Mesothelial cell of epicardium (in vitro differentiated cells): ENCODE measurements around the gene PTX4. TPM values are rescaled to one million over a fixed set of nuclear protein-coding genes. Genes with fewer than 3 reads are reported as not detected.

Source experiments
- DNase-seq, 2 experiments: peaks; one replicate each; pipeline ENCODE4 v3.0.0; 2021; ENCODE audit warnings: low spot score in 2 of 2; ENCODE audit not compliant: unreplicated experiment in 2 of 2
- H3K27ac Mint-ChIP-seq: 2 replicates; pipeline ENCODE4 v1.8.0; 2021; ENCODE audit warnings: mixed read lengths
- H3K27me3 Mint-ChIP-seq: 2 replicates; pipeline ENCODE4 v1.8.0; 2021; ENCODE audit warnings: low read depth, mixed read lengths
- H3K36me3 Mint-ChIP-seq: 2 replicates; pipeline ENCODE4 v1.8.0; 2021; ENCODE audit warnings: mixed read lengths
- H3K4me1 Mint-ChIP-seq: 2 replicates; pipeline ENCODE4 v1.8.0; 2021; ENCODE audit warnings: mixed read lengths
- H3K4me3 Mint-ChIP-seq: 2 replicates; pipeline ENCODE4 v1.8.0; 2021; ENCODE audit warnings: mild to moderate bottlenecking, moderate library complexity, mixed read lengths
- H3K9me3 Mint-ChIP-seq: 2 replicates; pipeline ENCODE4 v1.8.0; 2021; ENCODE audit warnings: mixed read lengths
- CTCF ChIP-seq: fragments of 200-600 bp; sonication (generic); IDR thresholded peaks from one replicate; pipeline ENCODE4 v1.5.0; 2021; ENCODE audit warnings: antibody characterized with exemption; ENCODE audit not compliant: unreplicated experiment
- total RNA-seq: library from RNA; stranded (reverse); gene quantifications from 3 replicates; pipeline ENCODE4 v1.2.1, GENCODE V29; 2021

The PTX4 gene
- total RNA-seq, 1 donor from 2014 or later = not detected

- Mint-ChIP-seq H3K9me3 (no peaks in the 10 kb centered on the region), H3K27ac (no peak overlapping the region), H3K4me1 (peaks cover 13% of the 10 kb centered on the region), H3K4me3 (peak overlapping the region; percentile 26), H3K27me3 (no peaks in the 10 kb centered on the region), H3K36me3 (peaks cover 2% of the 10 kb centered on the region)
- no peak for TF ChIP-seq CTCF
- DNase-seq = no peak
These were observed 7.1 kb upstream of the PTX4 start for GRCh38 chr16:1495889-1496262.

- peak overlapping the region; percentile 46 for H3K4me3 Mint-ChIP-seq
- TF ChIP-seq CTCF = no peak
- no peak for DNase-seq
These were observed 6.6 kb upstream of the PTX4 start for GRCh38 chr16:1495211-1495888.

GRCh38 chr16:1494711-1495110 lies 6.0 kb upstream of the PTX4 start:
- H3K36me3 Mint-ChIP-seq = peaks cover 2% of the 10 kb centered on the region
- TF ChIP-seq CTCF = no peak
- H3K27ac Mint-ChIP-seq = no peak overlapping the region
- no peaks in the 10 kb centered on the region for H3K27me3 Mint-ChIP-seq
- no peak for DNase-seq
- peaks cover 13% of the 10 kb centered on the region for H3K4me1 Mint-ChIP-seq
- no peaks in the 10 kb centered on the region for H3K9me3 Mint-ChIP-seq
- peak overlapping the region; percentile 85 for H3K4me3 Mint-ChIP-seq

More at GRCh38 chr16:1495211-1495888, 6.6 kb upstream of the PTX4 start:
- H3K4me1 Mint-ChIP-seq = peaks cover 13% of the 10 kb centered on the region
- no peaks in the 10 kb centered on the region for H3K27me3 Mint-ChIP-seq
- H3K36me3 Mint-ChIP-seq = peaks cover 2% of the 10 kb centered on the region
- H3K9me3 Mint-ChIP-seq = no peaks in the 10 kb centered on the region
- H3K27ac Mint-ChIP-seq = no peak overlapping the region

GRCh38 chr16:1494129-1494640 lies 5.4 kb upstream of the PTX4 start:
- DNase-seq = peak in 1 of 2 experiments; percentile 52
- peak overlapping the region; percentile 43 for H3K27ac Mint-ChIP-seq
- H3K27me3 Mint-ChIP-seq = no peaks in the 10 kb centered on the region
- H3K4me1 Mint-ChIP-seq = peaks cover 13% of the 10 kb centered on the region
- peak; percentile 11 for TF ChIP-seq CTCF
- H3K36me3 Mint-ChIP-seq = peaks cover 2% of the 10 kb centered on the region
- no peaks in the 10 kb centered on the region for H3K9me3 Mint-ChIP-seq
- peak overlapping the region; percentile 85 for H3K4me3 Mint-ChIP-seq

GRCh38 chr16:1493746-1494094 lies 5.0 kb upstream of the PTX4 start:
- Mint-ChIP-seq H3K4me3 (peak overlapping the region; percentile 85), H3K9me3 (no peaks in the 10 kb centered on the region), H3K4me1 (peaks cover 13% of the 10 kb centered on the region), H3K27me3 (no peaks in the 10 kb centered on the region), H3K36me3 (peaks cover 2% of the 10 kb centered on the region), H3K27ac (peak overlapping the region; percentile 76)
- DNase-seq = no peak
- TF ChIP-seq CTCF = no peak
